Small intestine (tissue), 7 donors: ENCODE data around the gene WARS2. TPM values are rescaled to one million over a fixed set of nuclear protein-coding genes. Genes with fewer than 3 reads are reported as not detected.

ENCODE experiments used
- DNase-seq, 2 donors: peaks; one replicate each; pipeline versions ENCODE4 v3.0.0 to v3.0.0-alpha.2; 2013
- FAIRE-seq: peaks from 2 replicates; lab custom pipeline; 2012; peaks lifted over from hg19 to GRCh38; lab: Jason Lieb, UNC
- H3K27ac ChIP-seq, 3 donors: one replicate each; pipeline ENCODE4 v1.5.1; 2013; ENCODE audit warnings: low read length in 2 of 3, mild to moderate bottlenecking in 2 of 3, control low read depth in 1 of 3, inconsistent platforms in 1 of 3, low read depth in 1 of 3, moderate library complexity in 1 of 3
- H3K27me3 ChIP-seq, 3 donors: one replicate each; pipeline ENCODE4 v1.6.1; 2013; ENCODE audit warnings: low read length in 3 of 3, inconsistent platforms in 1 of 3; ENCODE audit not compliant: control insufficient read depth in 3 of 3, insufficient read depth in 3 of 3
- H3K36me3 ChIP-seq, 3 donors: one replicate each; pipeline ENCODE4 v1.6.1; 2013; ENCODE audit warnings: low read length in 3 of 3, inconsistent platforms in 1 of 3, low read depth in 1 of 3, mild to moderate bottlenecking in 1 of 3, moderate library complexity in 1 of 3; ENCODE audit not compliant: control insufficient read depth in 3 of 3, insufficient read depth in 2 of 3
- H3K4me1 ChIP-seq, 3 donors: one replicate each; pipeline ENCODE4 v1.6.1; 2013; ENCODE audit warnings: low read length in 2 of 3, inconsistent platforms in 1 of 3, low read depth in 1 of 3, mild to moderate bottlenecking in 1 of 3, moderate library complexity in 1 of 3; ENCODE audit not compliant: control insufficient read depth in 3 of 3, insufficient read depth in 2 of 3
- H3K4me3 ChIP-seq, 3 donors: one replicate each; pipeline ENCODE4 v1.5.1; 2013; ENCODE audit warnings: low read length in 3 of 3, control low read depth in 1 of 3, inconsistent platforms in 1 of 3, low read depth in 1 of 3, mild to moderate bottlenecking in 1 of 3, moderate library complexity in 1 of 3
- H3K9me3 ChIP-seq, 2 donors: one replicate each; pipeline ENCODE4 v1.6.1; 2013; ENCODE audit warnings: low read depth in 1 of 2, low read length in 1 of 2; ENCODE audit not compliant: control insufficient read depth in 2 of 2, insufficient read depth in 1 of 2
- WGBS, 3 donors: extraction: QIAGEN DNeasy Blood & Tissue Kit; methylation state at CpG; one replicate each; pipeline ENCODE4 v1.1.7; 2013; 5-methylcytosine and 5-hydroxymethylcytosine counted together
- polyA plus RNA-seq, 4 donors: library from polyadenylated mRNA; stranded (reverse) in 3 of 4; unstranded in 1 of 4; fragments of 200-250 nt in 3 of 4; fragments of 120-200 nt in 1 of 4; gene quantifications; one replicate each; pipeline versions ENCODE4 v1.2.1 to v1.2.3, GENCODE V29; 2013
- donor health status: healthy with polysubstance abuse.
- donor health status: control.
- donor health status: control.
- donor health status: Bipolar disorder and iron deficiency.
- donor health status: healthy.

The WARS2 gene
- polyA plus RNA-seq, 4 donors = 4.5 to 22.0 (median 7.9) TPM

DNA sequence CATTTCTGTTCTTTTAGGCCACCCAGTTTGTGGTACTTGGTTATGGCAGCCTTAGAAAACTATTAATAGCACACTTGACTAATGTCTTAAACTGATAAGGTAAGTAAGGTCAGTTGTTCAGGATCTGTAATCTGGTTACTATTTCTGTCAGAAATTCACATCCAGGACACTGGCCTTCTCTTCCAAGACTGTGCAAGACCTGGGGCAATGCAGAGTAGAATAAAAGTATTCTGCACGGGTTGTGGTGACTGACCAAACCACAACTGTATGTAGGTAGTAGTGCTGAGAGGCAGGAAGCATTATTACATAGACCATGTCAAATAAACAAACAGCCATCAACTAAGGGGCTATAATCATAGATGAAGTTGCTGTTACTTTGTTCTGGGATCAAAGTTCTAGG lies 46.7 kb downstream of the WARS2 start:
- peaks cover 0 to 8% of the 10 kb centered on the region in 2 donors for H3K9me3 ChIP-seq
- no peaks in the 10 kb centered on the region for H3K27me3 ChIP-seq
- H3K27ac ChIP-seq = no peak overlapping the region
- H3K36me3 ChIP-seq = peaks cover 0 to 2% (median 0%) of the 10 kb centered on the region in 3 donors
- 59 to 77% (median 67%) methylated on average over 1 of the region's 1 CpG for WGBS, 3 donors
- FAIRE-seq (no peak), DNase-seq (no peak)
- no peaks in the 10 kb centered on the region for H3K4me1 ChIP-seq
- H3K4me3 ChIP-seq = no peak overlapping the region

DNA sequence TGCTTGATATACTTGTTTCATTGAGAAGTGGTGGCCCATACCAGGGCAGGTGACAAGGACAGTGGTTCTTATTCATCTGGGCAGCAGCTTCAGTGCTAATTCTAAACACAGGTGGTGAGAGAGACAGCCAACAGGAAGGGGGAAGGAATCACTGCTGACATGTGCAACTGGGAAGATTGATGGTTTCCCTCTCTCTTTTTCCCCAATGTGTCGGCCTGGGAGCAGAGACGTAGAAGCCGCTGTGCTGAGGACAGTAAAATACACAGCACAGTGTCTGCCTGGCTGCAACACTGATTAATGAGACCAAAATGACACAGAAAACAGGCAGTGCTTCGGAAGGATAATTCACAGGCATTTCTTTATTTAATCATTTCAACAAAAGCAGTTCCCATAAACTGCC lies 48.8 kb downstream of the WARS2 start:
- no peak for FAIRE-seq
- no peak for DNase-seq
- no peak overlapping the region for H3K4me3 ChIP-seq
- no peaks in the 10 kb centered on the region for H3K4me1 ChIP-seq
- H3K9me3 ChIP-seq = peaks cover 0 to 8% of the 10 kb centered on the region in 2 donors
- WGBS, 3 donors = 78 to 95% (median 94%) methylated on average over 4 of the region's 4 CpGs
- peaks cover 0 to 2% (median 0%) of the 10 kb centered on the region in 3 donors for H3K36me3 ChIP-seq
- no peaks in the 10 kb centered on the region for H3K27me3 ChIP-seq
- no peak overlapping the region for H3K27ac ChIP-seq

DNA sequence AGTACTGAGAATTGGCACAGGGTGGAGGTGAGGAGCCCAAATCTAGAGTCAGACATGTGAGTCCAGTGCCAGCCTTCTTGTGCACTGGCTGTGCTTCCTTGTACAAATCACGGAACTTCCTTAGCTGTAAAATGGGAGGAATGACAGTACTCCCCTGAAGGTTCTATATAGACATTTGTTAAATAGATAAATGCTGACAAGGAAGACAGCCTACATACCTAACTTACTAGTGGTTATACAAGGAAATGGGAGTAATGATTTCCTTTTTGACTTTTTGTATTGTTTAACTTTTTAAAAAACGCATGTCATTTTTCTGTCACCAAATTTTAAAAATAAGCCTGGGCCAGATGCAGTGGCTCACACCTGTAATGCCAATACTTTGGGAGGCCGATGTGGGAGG lies 50.2 kb downstream of the WARS2 start:
- peaks cover 0 to 8% of the 10 kb centered on the region in 2 donors for H3K9me3 ChIP-seq
- no peaks in the 10 kb centered on the region for H3K27me3 ChIP-seq
- no peaks in the 10 kb centered on the region for H3K4me1 ChIP-seq
- WGBS, 3 donors = 95 to 99% (median 98%) methylated on average over 3 of the region's 3 CpGs
- FAIRE-seq (no peak), DNase-seq (no peak)
- H3K4me3 ChIP-seq = no peak overlapping the region
- no peak overlapping the region for H3K27ac ChIP-seq
- peaks cover 0 to 2% (median 0%) of the 10 kb centered on the region in 3 donors for H3K36me3 ChIP-seq

DNA sequence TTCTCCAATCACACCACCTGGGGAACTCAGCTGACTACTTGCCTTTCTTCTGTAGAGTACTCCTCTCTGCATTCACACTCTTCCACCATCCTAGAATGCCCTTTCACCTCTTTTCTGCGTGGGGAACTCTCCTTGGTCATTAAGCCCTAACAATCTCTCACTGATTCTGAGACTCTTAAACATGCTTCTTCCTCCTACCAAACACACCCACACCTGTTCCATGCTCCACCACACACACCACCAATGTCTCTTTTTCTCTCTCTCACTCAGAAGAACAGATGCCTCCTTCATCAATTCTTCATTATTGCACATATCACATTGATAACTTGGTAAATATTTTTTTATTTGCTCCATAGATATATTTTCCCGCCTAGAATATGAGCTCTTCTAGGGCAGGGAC lies 53.6 kb downstream of the WARS2 start:
- H3K27ac ChIP-seq = no peak overlapping the region
- H3K27me3 ChIP-seq = no peaks in the 10 kb centered on the region
- WGBS, 3 donors = 55 to 82% (median 62%) methylated on average over 2 of the region's 2 CpGs
- FAIRE-seq (no peak), DNase-seq (no peak)
- no peak overlapping the region for H3K4me3 ChIP-seq
- peaks cover 0 to 2% (median 0%) of the 10 kb centered on the region in 3 donors for H3K36me3 ChIP-seq
- peaks cover 0 to 16% of the 10 kb centered on the region in 2 donors for H3K9me3 ChIP-seq
- H3K4me1 ChIP-seq = peaks cover 0 to 2% (median 0%) of the 10 kb centered on the region in 3 donors

DNA sequence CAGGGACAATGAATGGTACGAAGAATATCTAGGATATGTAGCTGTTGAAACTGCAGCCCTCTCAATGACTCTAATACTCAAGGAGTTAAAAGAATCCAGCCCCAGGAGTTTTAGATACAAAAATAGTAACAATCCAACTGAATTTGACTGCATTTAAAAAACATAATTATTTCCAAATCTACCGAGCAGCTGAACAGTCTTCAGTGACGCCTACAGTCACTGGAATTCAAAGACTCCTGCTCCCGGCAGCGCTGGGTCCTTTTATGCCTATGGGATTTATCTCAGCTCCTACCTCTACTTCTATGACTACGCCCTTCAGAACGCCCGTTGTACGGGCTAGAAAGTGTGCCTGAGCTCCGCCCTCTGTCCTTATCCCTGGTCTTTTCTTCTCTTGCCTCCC lies 55.7 kb downstream of the WARS2 start:
- H3K27ac ChIP-seq = no peak overlapping the region
- H3K27me3 ChIP-seq = no peaks in the 10 kb centered on the region
- DNase-seq (no peak), FAIRE-seq (no peak)
- no peak overlapping the region for H3K4me3 ChIP-seq
- 89 to 95% (median 91%) methylated on average over 10 of the region's 10 CpGs for WGBS, 3 donors
- H3K4me1 ChIP-seq = peaks cover 0 to 2% (median 0%) of the 10 kb centered on the region in 3 donors
- H3K9me3 ChIP-seq = peaks cover 0 to 8% of the 10 kb centered on the region in 2 donors
- no peaks in the 10 kb centered on the region for H3K36me3 ChIP-seq

DNA sequence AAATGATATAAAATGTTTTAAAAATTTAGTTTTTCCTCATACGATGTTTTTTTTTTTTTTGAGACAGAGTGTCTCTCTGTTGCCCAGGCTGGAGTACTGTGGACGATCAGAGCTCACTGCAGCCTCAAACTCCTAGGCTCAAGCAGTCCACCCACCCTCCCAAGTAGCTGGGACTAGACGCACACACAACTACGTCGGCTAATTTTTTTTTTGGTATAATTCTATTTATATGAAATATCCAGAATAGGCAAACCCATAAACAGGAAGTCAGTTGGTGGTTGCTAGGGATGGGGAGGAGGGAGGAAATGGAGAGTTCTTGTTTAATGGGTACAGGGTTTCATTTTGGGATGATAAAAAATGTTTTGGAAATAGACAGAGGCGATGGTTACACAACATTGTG lies 56.5 kb downstream of the WARS2 start:
- Histone ChIP-seq H3K27me3 (no peaks in the 10 kb centered on the region), H3K4me1 (peaks cover 0 to 2% (median 0%) of the 10 kb centered on the region in 3 donors), H3K27ac (no peak overlapping the region), H3K9me3 (peaks cover 0 to 8% of the 10 kb centered on the region in 2 donors), H3K36me3 (no peaks in the 10 kb centered on the region), H3K4me3 (no peak overlapping the region)
- WGBS, 3 donors = 72 to 97% (median 93%) methylated on average over 6 of the region's 6 CpGs
- FAIRE-seq (no peak), DNase-seq (no peak)

DNA sequence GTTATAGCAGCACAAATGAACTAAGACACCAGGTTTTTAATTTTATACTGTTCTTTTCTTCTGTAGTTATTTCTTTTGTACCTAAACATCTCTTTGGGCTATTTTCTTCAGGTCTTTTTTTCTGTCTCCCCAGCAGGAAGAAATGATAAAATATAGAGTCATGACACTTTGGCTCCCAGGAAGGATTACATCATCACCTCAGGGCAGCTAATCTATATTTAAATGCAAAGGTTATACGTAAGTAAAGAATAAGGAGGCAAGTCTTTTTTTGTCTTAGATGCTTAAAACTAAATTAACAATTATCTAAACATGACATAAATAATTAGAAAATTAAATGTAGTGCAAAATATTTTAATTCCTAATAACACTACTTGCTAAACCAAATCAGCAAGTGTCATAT lies 57.0 kb downstream of the WARS2 start:
- FAIRE-seq (no peak), DNase-seq (peak in 1 of 2 donors; percentile 2)
- WGBS, 3 donors = 86% methylated on average over 1 of the region's 1 CpG
- no peak overlapping the region for H3K4me3 ChIP-seq
- no peak overlapping the region for H3K27ac ChIP-seq
- H3K4me1 ChIP-seq = peaks cover 0 to 2% (median 0%) of the 10 kb centered on the region in 3 donors
- no peaks in the 10 kb centered on the region for H3K36me3 ChIP-seq
- peaks cover 0 to 8% of the 10 kb centered on the region in 2 donors for H3K9me3 ChIP-seq
- H3K27me3 ChIP-seq = no peaks in the 10 kb centered on the region

DNA sequence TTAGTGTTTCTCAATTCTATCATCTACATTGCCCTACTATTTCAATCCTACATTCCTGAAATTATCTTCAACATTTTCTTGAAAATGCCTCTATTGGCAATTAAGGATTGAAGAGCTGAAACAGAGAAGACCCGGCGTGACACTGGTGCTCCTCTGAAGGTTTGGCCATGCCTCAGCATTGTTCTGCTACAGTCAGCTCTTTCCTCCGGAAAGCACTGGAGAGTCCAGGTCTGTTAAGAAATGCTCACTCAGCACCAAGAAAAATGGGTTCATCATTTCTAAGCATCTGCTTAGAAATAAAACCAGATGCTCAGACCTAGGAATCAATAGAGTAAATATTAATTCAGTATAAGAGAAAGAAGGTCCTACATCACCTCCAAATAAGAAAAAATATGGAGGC lies 58.8 kb downstream of the WARS2 start:
- no peaks in the 10 kb centered on the region for H3K27me3 ChIP-seq
- no peaks in the 10 kb centered on the region for H3K36me3 ChIP-seq
- no peak overlapping the region for H3K27ac ChIP-seq
- H3K9me3 ChIP-seq = peaks cover 0 to 8% of the 10 kb centered on the region in 2 donors
- no peak overlapping the region for H3K4me3 ChIP-seq
- no peak for FAIRE-seq
- 91 to 95% (median 93%) methylated on average over 3 of the region's 3 CpGs for WGBS, 3 donors
- H3K4me1 ChIP-seq = peaks cover 0 to 2% (median 0%) of the 10 kb centered on the region in 3 donors
- no peak for DNase-seq

DNA sequence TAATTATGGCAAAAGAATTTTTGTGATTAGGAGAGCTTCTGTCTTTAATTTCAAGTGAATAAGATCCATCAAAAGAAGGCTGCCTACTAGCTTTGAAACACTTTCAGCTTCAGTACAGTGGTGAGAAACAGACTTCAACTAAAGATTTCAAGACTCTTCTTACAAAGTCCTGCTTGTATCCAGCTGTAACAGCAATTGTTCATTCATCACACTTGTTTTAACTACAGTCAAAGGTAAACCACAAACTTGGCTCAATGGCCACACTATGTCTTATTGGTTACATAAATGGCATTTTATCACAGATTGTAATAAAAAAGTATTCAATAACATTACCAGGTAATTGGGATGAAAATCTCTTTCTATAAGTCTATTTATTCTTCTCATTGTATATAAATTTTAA lies 59.2 kb downstream of the WARS2 start:
- Histone ChIP-seq H3K27me3 (no peaks in the 10 kb centered on the region), H3K9me3 (peaks cover 0 to 8% of the 10 kb centered on the region in 2 donors), H3K36me3 (no peaks in the 10 kb centered on the region), H3K4me1 (peaks cover 0 to 2% (median 0%) of the 10 kb centered on the region in 3 donors), H3K4me3 (no peak overlapping the region), H3K27ac (no peak overlapping the region)
- DNase-seq (no peak), FAIRE-seq (no peak)
